PC-9 (cell line): ENCODE measurements around the gene SLX4. TPM values are rescaled to one million over a fixed set of nuclear protein-coding genes. Genes with fewer than 3 reads are reported as not detected.

ENCODE experiments used
- BruUV-seq: library from RNA; stranded (reverse); fragments of 400-500 nt; replicated peaks from 2 replicates; lab custom pipeline; 2021; lab: Mats Ljungman, UMichigan
- CTCF ChIA-PET: fragments of 300-600 bp; sonication (Branson Sonifier 250); formaldehyde crosslinking; loops from one replicate; lab custom pipeline; 2022; ENCODE audit warnings: antibody characterized with exemption; lab: Charles Lee
- POLR2A ChIA-PET: fragments of 300-600 bp; sonication (Branson Sonifier 250); formaldehyde crosslinking; loops from one replicate; lab custom pipeline; 2022; ENCODE audit warnings: antibody characterized with exemption; ENCODE audit not compliant: unreplicated experiment; lab: Charles Lee
- DNase-seq, 2 experiments: peaks; one replicate each; pipeline versions ENCODE4 v3.0.0 to v3.0.0-alpha.2; 2015 to 2022; ENCODE audit warnings: mixed read lengths in 1 of 2
- H2AFZ ChIP-seq: fragments of 200-600 bp; sonication (generic); 2 replicates; pipeline ENCODE4 v1.8.1; 2017; ENCODE audit warnings: antibody characterized with exemption
- H3F3A ChIP-seq: fragments of 200-600 bp; sonication (generic); 2 replicates; pipeline ENCODE4 v1.8.1; 2017; ENCODE audit warnings: antibody characterized with exemption, mild to moderate bottlenecking, low read depth; ENCODE audit not compliant: insufficient read depth
- H3K27ac ChIP-seq: fragments of 200-600 bp; sonication (generic); 2 replicates; pipeline ENCODE4 v1.6.1; 2016; ENCODE audit warnings: mixed run types
- H3K27me3 ChIP-seq: fragments of 200-600 bp; sonication (generic); 2 replicates; pipeline ENCODE4 v1.6.1; 2016; ENCODE audit warnings: low read depth, mixed run types; ENCODE audit not compliant: insufficient read depth
- H3K36me3 ChIP-seq: fragments of 200-600 bp; sonication (generic); 2 replicates; pipeline ENCODE4 v1.6.1; 2016; ENCODE audit warnings: low read depth, mixed run types
- H3K4me1 ChIP-seq: fragments of 200-600 bp; sonication (generic); replicated peaks from 2 replicates; pipeline ENCODE4 v1.6.1; 2016; ENCODE audit warnings: mixed run types; ENCODE audit not compliant: insufficient read depth
- H3K4me2 ChIP-seq: fragments of 200-600 bp; sonication (generic); 2 replicates; pipeline ENCODE4 v1.6.1; 2017; ENCODE audit warnings: mixed run types
- H3K4me3 ChIP-seq: fragments of 200-600 bp; sonication (generic); 2 replicates; pipeline ENCODE4 v1.6.1; 2016; ENCODE audit warnings: mixed run types
- H3K79me2 ChIP-seq: fragments of 200-600 bp; sonication (generic); 2 replicates; pipeline ENCODE4 v1.6.1; 2017; ENCODE audit warnings: low read depth, mixed run types
- H3K9me2 ChIP-seq: fragments of 200-600 bp; sonication (generic); 2 replicates; pipeline ENCODE4 v1.8.1; 2017; ENCODE audit warnings: mild to moderate bottlenecking; ENCODE audit not compliant: insufficient read depth
- H3K9me3 ChIP-seq: fragments of 200-600 bp; sonication (generic); 2 replicates; pipeline ENCODE4 v1.8.1; 2016; ENCODE audit warnings: low read depth; ENCODE audit not compliant: insufficient read depth
- H4K20me1 ChIP-seq: fragments of 200-600 bp; sonication (generic); 2 replicates; pipeline ENCODE4 v1.8.1; 2017; ENCODE audit not compliant: insufficient read depth
- EZH2 ChIP-seq: fragments of 200-600 bp; sonication (generic); IDR thresholded peaks from 2 replicates; pipeline ENCODE4 v1.8.0; 2017; ENCODE audit warnings: antibody characterized with exemption, low read depth
- intact Hi-C: fragments of 100-400 bp; cut with micrococcal nuclease; formaldehyde crosslinking; loops from one replicate; pipeline ENCODE4 v1.10.0; 2022; ENCODE audit not compliant: unreplicated experiment
- total RNA-seq: library from RNA; stranded (reverse); gene quantifications from 2 replicates; pipeline ENCODE4 v1.2.3, GENCODE V29; 2021
- TF ChIP-seq, protein P1 (sequence below): fragments of 200-600 bp; sonication (generic); conservative IDR thresholded peaks from 2 replicates; pipeline ENCODE4 v1.6.1; 2017; ENCODE audit warnings: mixed run types, antibody characterized with exemption, mild to moderate bottlenecking, moderate library complexity

SLX4 gene
- total RNA-seq, 1 experiment from 2014 or later: 13.8 TPM

- H3K4me2 ChIP-seq: no peak overlapping the region
- no peak overlapping the region for H2AFZ ChIP-seq
- H3K4me1 ChIP-seq: no peaks in the 10 kb centered on the region
- H3K36me3 ChIP-seq: no peaks in the 10 kb centered on the region
- no peak overlapping the region for H3K4me3 ChIP-seq
- no peaks in the 10 kb centered on the region for H3F3A ChIP-seq
- no peak overlapping the region for H3K27ac ChIP-seq
- H3K27me3 ChIP-seq: no peaks in the 10 kb centered on the region
- H3K9me3 ChIP-seq: no peaks in the 10 kb centered on the region
- no peaks in the 10 kb centered on the region for H4K20me1 ChIP-seq
- no peaks in the 10 kb centered on the region for H3K79me2 ChIP-seq
- no TSS peak for BruUV-seq
- CTCF ChIA-PET: no interaction called here
- intact Hi-C loops: no loop called here
- TF ChIP-seq EZH2: no peak
- TF ChIP-seq, protein P1, sequence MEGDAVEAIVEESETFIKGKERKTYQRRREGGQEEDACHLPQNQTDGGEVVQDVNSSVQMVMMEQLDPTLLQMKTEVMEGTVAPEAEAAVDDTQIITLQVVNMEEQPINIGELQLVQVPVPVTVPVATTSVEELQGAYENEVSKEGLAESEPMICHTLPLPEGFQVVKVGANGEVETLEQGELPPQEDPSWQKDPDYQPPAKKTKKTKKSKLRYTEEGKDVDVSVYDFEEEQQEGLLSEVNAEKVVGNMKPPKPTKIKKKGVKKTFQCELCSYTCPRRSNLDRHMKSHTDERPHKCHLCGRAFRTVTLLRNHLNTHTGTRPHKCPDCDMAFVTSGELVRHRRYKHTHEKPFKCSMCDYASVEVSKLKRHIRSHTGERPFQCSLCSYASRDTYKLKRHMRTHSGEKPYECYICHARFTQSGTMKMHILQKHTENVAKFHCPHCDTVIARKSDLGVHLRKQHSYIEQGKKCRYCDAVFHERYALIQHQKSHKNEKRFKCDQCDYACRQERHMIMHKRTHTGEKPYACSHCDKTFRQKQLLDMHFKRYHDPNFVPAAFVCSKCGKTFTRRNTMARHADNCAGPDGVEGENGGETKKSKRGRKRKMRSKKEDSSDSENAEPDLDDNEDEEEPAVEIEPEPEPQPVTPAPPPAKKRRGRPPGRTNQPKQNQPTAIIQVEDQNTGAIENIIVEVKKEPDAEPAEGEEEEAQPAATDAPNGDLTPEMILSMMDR: no peak
- DNase-seq: no peak
- H3K9me2 ChIP-seq: no peaks in the 10 kb centered on the region
- POLR2A ChIA-PET: no interaction called here
These were observed 30.7 kb downstream of the SLX4 start for GRCh38 chr16:3580686-3581085.

DNA sequence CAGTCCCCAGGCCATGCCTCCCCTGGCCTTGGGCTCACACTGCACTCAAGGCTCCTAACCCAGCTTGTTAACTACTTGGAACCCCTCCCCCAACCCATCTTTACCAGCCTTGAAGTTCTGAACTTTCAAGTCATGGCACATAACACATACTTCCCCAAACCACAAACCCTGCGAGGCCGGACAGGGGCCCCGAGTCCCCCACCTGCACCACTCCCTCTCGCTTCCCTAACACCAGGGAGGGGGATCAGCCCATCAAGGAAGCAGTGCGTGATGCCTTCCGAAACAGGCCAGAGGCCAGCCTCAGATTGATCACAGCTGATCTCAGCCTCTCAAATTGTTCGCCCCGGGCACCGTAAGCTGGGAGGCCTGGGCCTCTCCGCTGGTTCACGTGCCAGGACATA is 31.2 kb downstream of the SLX4 start:
- Histone ChIP-seq H2AFZ (no peak overlapping the region), H3K27me3 (no peaks in the 10 kb centered on the region), H3K9me3 (no peaks in the 10 kb centered on the region), H3K4me2 (no peak overlapping the region), H3K9me2 (no peaks in the 10 kb centered on the region), H3K4me3 (no peak overlapping the region), H4K20me1 (no peaks in the 10 kb centered on the region), H3K36me3 (no peaks in the 10 kb centered on the region), H3F3A (no peaks in the 10 kb centered on the region), H3K4me1 (no peaks in the 10 kb centered on the region), H3K27ac (no peak overlapping the region), H3K79me2 (no peaks in the 10 kb centered on the region)
- no TSS peak for BruUV-seq
- intact Hi-C loops: no loop called here
- DNase-seq: no peak
- POLR2A ChIA-PET: no interaction called here
- TF ChIP-seq, protein P1: no peak
- TF ChIP-seq EZH2: no peak
- CTCF ChIA-PET: no interaction called here

GRCh38 chr16:3579776-3580175 is 31.6 kb downstream of the SLX4 start:
- no peaks in the 10 kb centered on the region for H3K9me2 ChIP-seq
- H3K4me3 ChIP-seq: no peak overlapping the region
- no peak for DNase-seq
- H3F3A ChIP-seq: no peaks in the 10 kb centered on the region
- no peak overlapping the region for H3K27ac ChIP-seq
- no peak overlapping the region for H2AFZ ChIP-seq
- H3K36me3 ChIP-seq: no peaks in the 10 kb centered on the region
- no peaks in the 10 kb centered on the region for H3K79me2 ChIP-seq
- intact Hi-C loops: no loop called here
- POLR2A ChIA-PET: no interaction called here
- BruUV-seq: no TSS peak
- no peak overlapping the region for H3K4me2 ChIP-seq
- H3K27me3 ChIP-seq: no peaks in the 10 kb centered on the region
- CTCF ChIA-PET: no interaction called here
- H4K20me1 ChIP-seq: no peaks in the 10 kb centered on the region
- TF ChIP-seq, protein P1: no peak
- no peak for TF ChIP-seq EZH2
- H3K9me3 ChIP-seq: no peaks in the 10 kb centered on the region
- H3K4me1 ChIP-seq: no peaks in the 10 kb centered on the region
